Stimulated activated CD4-positive, alpha-beta T cell treated with anti-CD3 and anti-CD28 coated beads, Interleukin-1b, Interleukin-23, amount 100 ng/mL, for 48 hours (primary cell): Measurements from ENCODE around the gene SLC25A6.
"Not testable (repeated sequence)": the region's sequence is repeated elsewhere in the genome, so short reads cannot be mapped to it uniquely, and the experiment has no call there.

ENCODE experiments used
- DNase-seq: peaks from one replicate; pipeline ENCODE4 v3.0.0-alpha.2; 2020

The SLC25A6 gene

DNA sequence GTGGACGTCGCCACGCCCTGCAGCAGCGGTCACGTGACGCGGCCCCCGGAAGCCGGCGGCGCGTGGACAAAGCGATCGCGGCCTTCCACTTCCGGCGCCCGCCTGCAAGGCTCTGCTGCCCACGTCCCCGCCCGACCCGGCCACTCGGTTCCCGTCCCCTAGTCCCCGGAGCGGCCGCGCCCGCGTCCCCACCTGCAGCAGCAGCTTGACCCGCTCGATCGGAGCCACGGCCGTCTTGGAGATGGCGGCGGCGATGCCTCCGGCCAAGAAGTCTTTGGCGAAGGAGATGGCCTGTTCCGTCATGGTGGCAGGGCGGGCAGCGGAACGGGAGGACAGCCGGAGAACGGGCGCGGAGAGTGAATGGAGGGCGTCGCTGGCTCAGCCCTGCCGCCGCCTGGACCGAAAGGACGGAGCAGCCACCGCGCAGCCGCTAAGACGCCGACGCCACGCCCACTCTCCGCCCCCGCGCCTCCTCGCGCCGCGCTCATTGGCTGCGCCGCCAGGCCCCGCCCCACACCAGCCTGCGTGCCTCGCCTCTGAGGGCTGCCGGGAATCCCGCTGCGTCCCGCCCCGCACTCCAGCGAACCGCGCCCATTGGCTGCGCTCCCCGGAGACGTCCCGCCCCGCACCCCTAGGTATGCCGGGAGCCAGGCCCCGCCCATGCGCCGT lies at the start of gene SLC25A6:
Gene SLC25A6 (minus strand): TSS at position 407 of the 669 bp plus-strand sequence. CDS start 104 bp downstream, at position 303.
- DNase-seq, result peak; percentile 100

DNA sequence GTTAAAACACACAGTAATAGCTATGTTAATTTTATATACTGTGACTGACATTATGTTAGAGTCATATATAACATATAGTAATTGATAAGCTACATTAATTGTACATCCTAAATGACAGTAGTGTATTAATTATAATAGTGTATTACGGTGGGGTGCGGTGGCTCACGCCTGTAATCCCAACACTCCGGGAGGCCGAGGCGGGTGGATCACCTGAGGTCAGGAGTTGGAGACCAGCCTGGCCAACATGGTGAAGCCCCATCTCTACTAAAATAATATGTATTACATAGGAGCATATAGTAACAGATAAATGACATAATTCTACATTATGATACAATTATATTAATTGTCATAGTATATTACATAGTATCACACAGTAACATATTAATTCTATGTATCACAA lies 48.6 kb upstream of the SLC25A6 start:
- DNase-seq, result no peak

DNA sequence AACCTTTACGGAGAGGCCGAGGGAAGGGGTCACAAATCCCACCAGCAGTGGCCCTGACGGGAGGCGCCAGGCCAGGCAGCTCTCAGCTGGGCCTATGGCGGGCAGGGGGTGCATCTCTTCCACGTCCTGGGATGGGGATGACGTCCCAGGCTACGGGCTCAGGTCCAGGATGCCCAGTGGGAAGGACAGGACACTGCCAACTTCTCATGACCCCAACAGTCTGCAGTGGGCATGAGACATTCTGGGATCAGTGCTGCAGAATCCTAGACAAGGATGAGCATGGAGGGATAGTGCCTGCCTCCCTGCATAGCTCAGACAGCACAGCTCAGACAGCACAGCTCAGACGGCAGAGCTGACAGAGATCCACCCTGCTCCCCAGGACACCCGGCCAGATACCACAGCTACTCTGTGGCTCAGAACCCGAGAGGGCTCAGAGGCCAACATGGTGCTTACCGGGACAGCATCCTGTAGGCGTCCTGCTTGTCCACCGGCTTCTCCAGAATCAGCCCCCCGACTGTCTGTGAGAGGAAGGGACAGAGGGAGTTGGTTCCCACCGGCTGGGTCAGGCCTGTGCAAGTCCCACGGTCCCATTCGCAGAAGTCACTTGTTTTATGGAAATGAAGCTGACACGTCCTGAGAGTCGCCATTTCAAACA lies 43.5 kb upstream of the SLC25A6 start:
- no peak for DNase-seq

DNA sequence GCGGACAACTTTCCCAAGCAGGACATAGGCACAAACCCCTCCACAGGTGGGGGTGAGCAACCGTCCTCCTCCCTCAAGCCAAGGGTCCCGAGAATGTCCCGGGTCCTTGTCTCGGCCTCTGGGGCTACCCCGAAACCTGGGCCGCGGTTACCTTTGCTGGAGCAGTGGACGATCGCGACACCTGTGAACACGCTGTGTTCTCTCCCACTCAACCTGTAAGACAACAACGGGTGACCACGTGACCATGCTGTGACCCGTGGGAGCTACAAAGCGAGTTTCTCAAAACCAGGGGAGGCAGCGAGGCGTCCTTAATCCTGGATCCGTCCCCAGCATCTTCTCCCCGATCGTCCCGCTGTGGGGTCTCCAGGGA lies 42.9 kb upstream of the SLC25A6 start:
- DNase-seq, result no peak

DNA sequence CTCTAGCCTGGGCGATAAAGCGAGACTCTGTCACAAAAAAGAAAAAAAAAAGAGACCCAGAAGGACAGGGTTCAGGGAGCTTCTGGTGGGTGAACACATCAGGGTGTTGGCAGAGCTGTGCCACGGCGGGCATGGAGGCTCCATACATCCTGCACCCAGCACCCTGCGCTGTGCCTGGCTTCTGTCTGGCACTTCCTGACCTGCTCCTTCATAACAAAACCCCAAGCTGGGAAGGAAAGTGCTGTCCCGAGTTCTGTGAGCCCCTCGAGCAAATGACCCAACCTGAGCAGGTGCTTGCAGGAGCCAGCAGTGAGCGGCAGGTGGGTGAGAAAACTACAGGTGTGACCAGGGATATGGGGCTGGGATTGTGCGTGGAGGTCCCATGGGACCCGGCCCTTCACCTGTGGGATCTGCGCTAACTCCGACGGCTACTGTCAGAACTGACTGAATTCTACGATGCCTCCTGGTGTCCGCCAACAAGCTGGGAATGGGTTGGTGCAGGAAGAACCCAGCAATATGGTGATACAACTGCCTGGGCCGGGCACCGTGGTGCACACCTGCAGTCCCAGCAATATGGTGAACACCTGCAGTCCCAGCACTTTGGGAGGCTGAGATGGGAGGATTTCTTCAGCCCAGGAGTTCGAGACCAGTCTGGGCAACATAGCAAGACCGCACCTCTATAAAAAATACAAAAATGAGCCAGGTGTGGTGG lies 41.9 kb upstream of the SLC25A6 start:
- DNase-seq, result no peak

DNA sequence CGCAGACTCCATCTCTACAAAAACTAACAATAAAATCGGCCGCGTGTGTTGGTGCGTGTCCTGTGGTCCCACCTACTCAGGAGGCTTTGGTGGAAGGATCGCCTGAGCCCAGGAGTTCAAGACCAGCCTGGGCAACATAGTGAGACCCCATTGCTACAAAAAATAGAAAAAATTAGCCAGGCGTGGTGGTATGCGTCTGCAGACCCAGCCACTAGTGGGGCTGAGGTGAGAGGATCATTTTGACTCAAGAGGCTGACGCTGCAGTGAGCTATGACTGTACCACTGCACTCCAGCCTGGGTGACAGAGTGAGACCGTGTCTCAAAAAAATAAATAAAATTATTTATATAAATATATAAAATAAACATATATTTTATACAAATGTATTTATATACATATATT lies 38.5 kb upstream of the SLC25A6 start:
- no peak for DNase-seq

DNA sequence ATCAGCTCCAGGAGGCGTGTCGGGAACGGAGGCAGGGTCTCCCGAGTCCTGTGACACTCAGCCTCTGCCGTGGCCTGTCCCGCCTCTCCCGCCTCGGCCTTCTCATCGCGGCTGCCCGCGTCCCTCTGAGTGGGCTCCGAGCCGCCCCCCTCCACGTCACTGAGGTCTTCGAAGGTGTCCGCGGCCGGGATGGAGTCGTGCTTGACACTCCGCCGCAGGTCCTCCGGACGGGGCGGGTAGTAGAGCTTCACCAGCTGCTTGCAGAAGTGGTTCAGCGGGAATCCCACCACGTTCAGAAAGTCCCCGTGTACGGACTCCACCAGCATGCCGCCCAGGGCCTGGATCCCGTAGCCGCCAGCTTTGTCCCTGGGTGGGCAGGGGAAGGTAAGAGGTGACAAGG lies 35.8 kb upstream of the SLC25A6 start:
- peak; percentile 1 for DNase-seq

DNA sequence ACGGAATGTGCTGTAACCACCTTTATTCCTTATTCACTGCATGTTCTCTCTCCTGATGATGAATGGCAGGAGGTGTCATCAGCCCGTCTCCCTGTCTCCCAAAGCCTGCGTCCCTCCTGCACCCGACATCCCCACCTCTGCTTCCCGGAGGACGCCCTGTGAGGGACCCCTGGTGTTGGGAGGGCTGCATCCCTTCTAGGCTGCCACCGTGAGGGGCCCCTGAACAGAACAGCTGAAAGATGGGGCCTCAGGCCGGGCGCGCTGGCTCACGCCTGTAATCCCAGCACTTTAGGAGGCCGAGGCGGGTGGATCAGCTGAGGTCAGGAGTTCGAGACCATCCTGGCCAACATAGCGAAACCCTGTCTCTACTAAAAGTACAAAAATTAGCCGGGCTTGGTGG lies 34.4 kb upstream of the SLC25A6 start:
- not testable (repeated sequence) for DNase-seq

DNA sequence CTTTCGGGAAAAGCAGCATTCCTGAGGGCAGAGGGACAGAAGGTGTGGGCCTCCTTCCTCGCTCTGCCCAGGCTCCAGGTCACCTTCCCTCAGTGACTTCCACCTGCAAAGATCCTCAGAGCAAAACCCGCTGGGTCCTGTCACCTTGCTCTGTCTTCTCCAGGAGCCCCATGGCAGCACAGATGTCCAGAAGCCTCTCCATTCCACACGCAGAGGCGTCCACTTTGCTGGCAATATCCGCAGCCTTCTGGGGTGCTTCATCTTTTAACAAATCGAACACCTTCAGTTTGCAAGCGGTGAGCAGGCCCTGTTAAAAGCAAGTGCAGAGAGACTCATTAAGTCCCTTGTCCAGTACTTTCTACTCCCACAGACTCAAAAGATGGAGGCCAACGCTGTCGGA lies 33.5 kb upstream of the SLC25A6 start:
- no peak for DNase-seq

DNA sequence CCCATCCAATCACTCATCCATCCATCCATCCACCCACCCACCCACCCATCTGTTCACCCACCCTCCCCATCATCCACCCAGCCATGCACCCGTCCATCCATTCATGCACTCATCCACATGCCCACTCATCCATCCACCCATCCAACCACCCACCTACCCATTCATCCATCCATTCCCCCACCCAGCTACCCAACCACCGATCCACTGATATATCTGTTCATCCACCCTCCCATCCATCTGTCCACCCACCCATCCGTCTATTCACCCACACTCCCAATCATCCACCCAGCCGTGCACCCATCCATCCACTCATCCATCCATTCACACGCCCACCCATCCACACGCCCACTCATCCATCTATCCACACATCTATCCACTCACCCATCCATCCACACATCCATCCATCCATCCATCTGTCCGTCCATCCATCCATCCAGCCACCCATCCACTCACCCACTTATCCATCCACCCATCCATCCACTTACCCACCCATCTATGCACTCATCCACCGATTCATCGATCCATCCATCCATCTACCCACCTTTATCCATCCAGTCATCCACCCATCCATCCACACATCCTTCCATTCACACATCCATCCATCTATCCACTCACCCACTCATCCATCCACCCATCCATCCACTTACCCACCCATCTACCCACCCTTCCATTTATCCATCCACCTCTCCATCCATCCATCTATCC lies 32.4 kb upstream of the SLC25A6 start:
- DNase-seq, result no peak

DNA sequence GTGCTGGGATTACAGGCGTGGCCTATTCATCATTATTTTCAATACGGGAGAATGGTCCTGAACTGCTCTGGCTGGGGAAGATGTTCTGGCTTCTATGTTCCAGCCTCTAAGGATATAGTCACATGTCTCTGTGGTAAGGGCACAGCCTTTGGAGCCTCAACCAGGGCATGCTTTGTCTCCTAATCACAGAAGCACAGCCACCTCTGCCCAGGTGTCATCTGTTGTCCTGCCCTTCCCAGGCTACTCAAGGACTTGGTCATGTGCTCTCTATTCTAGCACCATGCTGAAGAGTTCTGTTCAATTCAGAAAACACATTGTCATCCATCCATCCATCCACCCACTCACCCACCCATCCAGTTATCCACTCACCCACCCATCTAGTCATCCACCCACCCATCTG lies 31.3 kb upstream of the SLC25A6 start:
- no peak for DNase-seq

DNA sequence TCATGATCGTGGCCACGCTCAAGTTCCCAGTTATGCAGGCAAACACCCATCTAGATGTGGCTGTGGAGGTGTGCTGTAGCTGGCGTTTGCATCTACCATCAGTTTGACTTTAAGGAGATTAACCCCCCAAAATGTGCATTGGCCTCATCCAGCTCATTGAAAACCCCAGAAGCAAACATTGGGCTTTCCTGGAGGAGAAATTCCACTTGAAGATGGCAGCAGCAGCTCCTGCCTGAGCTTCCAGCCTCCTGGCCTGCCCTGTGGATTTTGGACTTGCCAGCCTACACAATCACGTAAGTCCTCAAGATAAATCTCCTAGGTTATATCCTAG lies 30.2 kb upstream of the SLC25A6 start:
- no peak for DNase-seq

DNA sequence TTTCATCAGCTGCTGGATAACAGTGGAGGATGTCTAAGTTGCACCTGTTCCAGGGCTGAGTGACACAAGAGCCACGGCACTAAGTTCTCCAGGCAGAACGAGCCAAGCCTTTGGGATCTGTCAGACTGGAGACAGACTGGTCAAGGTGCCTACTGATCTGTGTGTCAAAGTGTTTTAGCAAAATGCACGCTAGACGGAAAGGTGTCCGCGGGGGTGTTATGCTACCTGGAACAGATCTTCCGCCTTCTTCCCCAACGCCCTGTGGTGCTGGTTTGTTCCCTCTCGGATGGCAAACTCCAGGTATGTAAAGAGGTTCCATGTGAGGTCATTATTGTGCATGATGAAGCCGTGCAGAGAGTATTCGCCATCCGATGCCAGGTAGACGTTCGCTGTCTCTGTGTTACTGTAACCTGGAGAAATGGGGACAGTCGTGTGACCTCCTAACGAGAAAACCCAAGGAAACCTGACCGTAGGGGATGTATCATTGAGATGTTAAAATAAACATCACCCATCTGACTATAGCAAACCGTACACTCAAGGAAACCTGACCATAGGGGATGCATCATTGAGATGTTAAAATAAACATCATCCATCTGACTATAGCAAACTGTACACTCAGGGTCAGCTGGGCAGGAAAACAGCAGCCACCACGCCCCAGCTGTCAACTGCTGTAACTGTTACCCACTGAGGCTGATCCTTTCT lies 29.7 kb upstream of the SLC25A6 start:
- no peak for DNase-seq

DNA sequence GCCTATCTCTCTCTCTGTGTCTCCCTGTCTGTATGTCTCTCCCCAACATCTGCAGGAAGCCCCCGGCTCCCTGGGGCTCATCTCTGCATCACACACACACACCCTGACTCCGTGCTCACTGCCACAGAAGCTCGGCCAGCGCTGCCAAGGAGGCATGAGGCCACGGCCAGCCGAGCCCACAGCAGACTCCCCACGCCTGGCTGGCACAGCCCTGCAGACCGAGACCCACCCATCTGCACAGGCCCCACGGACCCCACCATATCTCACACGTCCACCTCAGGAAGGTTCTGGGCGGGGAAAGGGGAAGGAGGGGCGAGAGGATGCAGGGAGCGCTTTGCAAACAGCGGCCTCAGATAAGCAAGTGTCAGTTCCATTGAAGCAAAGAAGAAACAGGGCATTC lies 28.5 kb upstream of the SLC25A6 start:
- DNase-seq, result no peak

DNA sequence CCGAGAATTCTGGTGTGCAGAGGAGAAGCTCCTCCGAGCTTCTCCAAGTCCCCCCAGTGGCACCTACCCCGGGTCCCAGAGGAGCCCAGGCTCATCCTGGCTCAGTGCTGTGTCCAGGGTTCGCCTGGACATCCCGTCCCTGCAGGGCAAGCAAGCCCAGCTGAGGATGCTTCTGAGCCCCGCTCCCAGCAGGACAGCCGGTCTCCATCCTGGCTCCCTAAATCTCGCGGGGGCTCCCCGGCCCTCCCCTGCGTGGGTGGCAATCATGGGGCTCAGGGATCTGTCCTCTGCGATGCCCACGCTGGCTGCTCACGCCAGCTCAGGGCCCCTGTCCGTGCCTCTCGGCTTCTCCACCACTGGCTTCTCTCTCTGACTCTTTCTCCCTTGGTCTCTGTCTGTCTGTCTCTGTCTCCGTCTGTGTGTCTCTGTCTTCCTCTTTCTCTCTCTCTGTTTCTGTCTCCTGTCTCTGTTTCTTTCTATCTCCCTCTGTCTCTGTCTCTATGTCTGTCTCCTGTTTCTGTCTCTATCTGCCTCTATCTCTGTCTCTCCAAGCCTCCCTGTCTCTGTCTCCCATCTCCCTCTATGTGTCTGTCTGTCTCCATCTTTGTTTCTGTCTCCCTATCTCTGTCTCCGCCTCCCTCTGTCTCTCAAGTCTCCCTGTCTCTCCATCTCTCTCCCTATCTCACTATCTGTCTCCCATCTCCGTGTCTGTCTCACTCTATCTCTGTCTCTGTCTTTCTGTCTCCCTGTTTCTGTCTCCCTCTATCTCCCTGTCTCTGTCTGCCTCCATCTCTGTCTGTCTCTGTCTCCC lies 27.8 kb upstream of the SLC25A6 start:
- no peak for DNase-seq

DNA sequence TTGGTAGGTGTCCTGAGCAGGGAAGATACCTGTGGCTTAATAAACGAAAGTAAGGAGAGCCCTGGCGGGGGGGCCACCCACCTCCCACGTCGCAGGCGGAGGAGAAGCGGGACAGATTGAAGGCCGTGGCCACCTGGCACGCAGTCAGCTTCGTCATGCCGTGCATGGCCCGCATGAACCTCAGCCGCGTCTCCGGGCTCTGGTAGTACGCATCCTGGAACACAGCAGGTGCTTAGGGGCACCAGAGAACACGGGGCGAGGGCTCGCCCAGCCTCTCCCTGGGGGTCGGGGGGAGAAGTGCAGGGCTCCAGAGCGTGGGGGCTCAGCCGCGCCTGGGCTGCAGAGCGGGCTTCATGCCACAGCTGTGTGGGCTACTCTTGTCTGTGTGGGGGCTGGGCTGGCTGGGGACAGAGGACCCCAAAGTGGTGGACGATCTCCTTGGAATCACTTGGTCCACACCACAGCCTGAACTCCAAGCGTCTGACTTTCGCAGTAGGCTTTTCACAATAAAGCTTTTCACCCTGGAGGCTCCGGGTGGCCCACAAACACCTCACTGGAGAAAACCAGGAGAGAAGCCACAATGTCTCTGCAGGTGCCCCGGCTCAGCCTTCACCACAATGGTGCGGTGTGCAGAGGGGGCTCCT lies 27.1 kb upstream of the SLC25A6 start:
- DNase-seq, result peak; percentile 2

DNA sequence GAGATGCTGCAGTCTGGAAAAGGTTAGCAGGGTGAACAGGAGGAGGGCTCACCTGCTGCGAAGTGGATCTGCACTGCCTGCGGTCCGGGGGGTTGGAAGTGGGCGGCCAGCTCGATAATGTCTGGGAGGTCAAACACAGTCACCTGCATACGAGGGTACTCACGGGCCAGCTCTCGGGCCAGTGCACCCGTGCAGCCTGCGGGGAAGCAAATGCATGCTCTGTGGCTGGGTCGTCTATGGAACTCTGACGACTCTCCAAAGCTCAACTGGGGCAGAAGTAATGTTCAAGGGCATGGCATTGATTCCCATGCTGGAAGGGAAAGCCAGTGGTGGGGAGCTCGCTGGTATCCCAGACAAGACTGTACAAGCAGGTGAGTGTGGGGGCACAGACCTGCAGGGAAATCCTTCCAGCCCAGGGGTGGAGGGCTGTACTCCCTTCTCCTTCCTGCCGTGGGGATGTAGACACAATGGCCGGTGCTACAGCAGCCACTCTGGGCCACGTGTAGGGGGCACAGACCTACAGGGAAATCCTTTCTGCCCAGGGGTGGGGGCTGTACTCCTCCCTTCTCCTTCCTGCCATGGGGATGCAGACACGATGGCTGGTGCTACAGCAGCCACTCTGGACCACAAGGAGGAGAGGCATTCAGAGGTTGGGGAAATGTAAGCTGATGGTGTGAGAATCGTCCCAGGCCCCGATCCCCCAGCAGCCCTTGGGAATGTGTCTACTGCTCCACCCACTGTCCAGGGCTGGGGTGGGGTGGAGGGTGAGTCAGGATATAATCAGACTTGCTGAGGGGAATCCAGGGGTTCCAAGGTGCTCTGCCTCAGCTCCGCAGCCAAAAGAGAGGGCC lies 26.2 kb upstream of the SLC25A6 start:
- peak; percentile 1 for DNase-seq

DNA sequence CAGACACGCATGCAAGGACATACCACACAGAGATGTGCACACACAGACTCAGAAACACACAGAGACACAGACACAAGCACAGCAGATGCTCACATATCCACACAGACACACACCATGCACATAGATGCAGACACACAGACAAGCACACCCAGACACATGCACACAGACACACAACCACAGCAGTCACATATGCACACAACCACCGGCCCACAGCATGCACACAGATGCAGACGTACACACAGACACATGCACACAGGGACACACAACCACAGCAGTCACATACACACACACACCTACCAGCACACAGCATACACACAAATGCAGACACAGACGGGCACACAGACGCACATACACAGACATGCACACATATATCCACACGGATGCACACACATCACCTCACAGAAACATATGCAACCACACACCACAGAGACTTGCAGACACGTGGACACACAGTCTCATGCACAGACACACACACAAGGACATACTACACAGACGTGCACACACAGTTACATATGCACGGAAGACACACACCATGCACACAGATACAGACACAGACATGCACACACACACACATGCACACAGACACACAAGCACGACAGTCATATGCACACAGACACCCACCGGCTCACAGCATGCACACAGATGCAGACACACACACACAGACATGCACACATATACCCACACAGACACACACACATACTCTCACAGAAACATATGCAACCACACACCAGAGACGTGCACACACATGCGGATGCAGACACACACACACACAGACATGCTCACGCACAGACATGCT lies 25.2 kb upstream of the SLC25A6 start:
- DNase-seq, result no peak

DNA sequence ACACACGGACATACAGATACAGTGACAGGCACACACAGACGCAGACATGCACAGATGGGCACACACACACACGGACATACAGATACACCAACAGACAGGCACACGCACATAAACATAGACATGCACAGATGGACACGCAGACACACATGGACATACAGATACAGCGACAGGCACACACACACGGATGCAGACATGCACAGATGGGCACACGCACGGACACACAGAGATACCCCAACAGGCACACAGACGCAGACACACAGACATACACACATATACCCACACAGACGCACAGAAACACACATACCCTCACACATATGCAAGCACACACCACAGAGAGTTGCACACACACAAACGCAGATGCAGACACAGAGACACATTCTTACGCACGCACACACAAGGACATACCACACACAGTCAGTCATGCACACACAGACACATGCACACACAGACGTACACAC lies 24.4 kb upstream of the SLC25A6 start:
- DNase-seq, result no peak
